ENCODE data around the gene CD59.

DNA sequence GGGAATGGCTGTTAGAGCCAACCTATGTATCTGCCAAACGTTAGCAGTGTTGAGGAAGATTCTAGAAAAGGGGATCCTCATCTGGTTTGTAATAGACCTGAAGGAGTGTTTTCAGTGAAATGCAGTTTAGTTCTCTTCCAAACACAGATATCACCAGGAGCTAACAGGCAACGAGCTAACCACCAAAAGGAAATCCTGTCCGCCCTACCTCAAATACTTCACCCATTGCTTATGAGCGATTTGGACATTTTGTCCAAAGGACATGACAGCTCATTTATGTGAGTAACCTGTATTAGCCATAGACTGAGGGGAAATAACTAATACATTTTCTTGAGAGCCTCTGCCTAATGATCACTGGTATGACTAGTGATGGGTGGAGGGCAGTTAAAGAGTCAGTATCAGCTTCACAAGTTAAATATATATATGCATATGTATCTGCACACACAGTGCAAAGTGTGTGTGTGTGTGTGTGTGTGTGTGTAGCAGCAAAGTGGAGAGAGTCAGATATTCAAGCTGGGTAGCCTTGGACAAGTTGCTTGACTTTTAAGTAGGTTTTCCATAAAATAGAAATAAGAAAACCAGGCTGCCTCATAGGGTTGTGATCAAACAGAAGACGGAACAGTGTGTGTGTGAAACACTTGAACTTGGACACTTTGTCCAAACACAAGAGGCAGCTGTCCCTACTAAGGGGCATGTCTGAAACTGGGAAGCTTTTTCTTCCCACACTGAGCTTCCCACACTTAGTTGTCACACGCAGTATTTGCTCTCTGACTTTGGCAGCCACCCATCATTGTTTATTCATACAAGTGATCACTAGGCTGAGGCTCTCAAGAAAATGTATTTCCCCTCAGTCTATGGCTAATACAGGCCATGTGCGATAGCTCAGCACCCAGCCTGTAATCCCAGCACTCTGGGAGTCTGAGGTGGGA is 34.7 kb downstream of the CD59 start:
- TF ChIP-seq, protein P1, sequence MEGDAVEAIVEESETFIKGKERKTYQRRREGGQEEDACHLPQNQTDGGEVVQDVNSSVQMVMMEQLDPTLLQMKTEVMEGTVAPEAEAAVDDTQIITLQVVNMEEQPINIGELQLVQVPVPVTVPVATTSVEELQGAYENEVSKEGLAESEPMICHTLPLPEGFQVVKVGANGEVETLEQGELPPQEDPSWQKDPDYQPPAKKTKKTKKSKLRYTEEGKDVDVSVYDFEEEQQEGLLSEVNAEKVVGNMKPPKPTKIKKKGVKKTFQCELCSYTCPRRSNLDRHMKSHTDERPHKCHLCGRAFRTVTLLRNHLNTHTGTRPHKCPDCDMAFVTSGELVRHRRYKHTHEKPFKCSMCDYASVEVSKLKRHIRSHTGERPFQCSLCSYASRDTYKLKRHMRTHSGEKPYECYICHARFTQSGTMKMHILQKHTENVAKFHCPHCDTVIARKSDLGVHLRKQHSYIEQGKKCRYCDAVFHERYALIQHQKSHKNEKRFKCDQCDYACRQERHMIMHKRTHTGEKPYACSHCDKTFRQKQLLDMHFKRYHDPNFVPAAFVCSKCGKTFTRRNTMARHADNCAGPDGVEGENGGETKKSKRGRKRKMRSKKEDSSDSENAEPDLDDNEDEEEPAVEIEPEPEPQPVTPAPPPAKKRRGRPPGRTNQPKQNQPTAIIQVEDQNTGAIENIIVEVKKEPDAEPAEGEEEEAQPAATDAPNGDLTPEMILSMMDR (IDR thresholded peaks at IDR 0.05; ENCODE audit: borderline replicate concordance, extremely low read depth, low read length, poor library complexity, severe bottlenecking): no peak
- no peak for TF ChIP-seq EZH2 (IDR thresholded peaks at IDR 0.05; ENCODE audit: borderline replicate concordance, low read depth, low read length, severe bottlenecking)

All from DND-41 (cell line).